Astrocyte of the spinal cord (primary cell): Measurements from ENCODE around the gene ARF1.

Experiments
- DNase-seq: peaks from one replicate; pipeline ENCODE4 v3.0.0; 2011; ENCODE audit warnings: low read depth, low spot score
- H3K4me3 ChIP-seq: 2 replicates; pipeline ENCODE4 v1.5.1; 2011; ENCODE audit warnings: low read depth, mild to moderate bottlenecking, low read length, moderate library complexity
- CTCF ChIP-seq: IDR thresholded peaks from 2 replicates; pipeline ENCODE4 v1.5.1; 2012; ENCODE audit warnings: low read depth, mild to moderate bottlenecking, low read length, inconsistent platforms
- in situ Hi-C: cut with HindIII; loops from 2 replicates; pipeline ENCODE4 v1.10.0; 2017; ENCODE audit warnings: low sequenced_read_pairs

ARF1 gene

GRCh38 chr1:228048659-228049298, 33.7 kb upstream of the ARF1 start:
- in situ Hi-C loops: no loop called here
- H3K4me3 ChIP-seq: no peak overlapping the region
- TF ChIP-seq CTCF: no peak
- DNase-seq: no peak

- in situ Hi-C loops: no loop called here
- TF ChIP-seq CTCF: no peak
- H3K4me3 ChIP-seq: no peak overlapping the region
- no peak for DNase-seq
Measured at GRCh38 chr1:228050571-228051231, 31.8 kb upstream of the ARF1 start.

- TF ChIP-seq CTCF: no peak
- in situ Hi-C loops: no loop called here
- DNase-seq: no peak
Measured at GRCh38 chr1:228058172-228058948, 24.1 kb upstream of the ARF1 start.

GRCh38 chr1:228058949-228059633, 23.4 kb upstream of the ARF1 start:
- in situ Hi-C loops: no loop called here
- H3K4me3 ChIP-seq: no peak overlapping the region
- no peak for TF ChIP-seq CTCF
- no peak for DNase-seq

More at GRCh38 chr1:228058172-228058948, 24.1 kb upstream of the ARF1 start:
- no peak overlapping the region for H3K4me3 ChIP-seq

- DNase-seq: no peak
- in situ Hi-C loops: no loop called here
- TF ChIP-seq CTCF: no peak
- no peak overlapping the region for H3K4me3 ChIP-seq
Measured at GRCh38 chr1:228059634-228060457, 22.7 kb upstream of the ARF1 start.
